Measurements from ENCODE around the gene SLC23A1.

SLC23A1 gene

DNA sequence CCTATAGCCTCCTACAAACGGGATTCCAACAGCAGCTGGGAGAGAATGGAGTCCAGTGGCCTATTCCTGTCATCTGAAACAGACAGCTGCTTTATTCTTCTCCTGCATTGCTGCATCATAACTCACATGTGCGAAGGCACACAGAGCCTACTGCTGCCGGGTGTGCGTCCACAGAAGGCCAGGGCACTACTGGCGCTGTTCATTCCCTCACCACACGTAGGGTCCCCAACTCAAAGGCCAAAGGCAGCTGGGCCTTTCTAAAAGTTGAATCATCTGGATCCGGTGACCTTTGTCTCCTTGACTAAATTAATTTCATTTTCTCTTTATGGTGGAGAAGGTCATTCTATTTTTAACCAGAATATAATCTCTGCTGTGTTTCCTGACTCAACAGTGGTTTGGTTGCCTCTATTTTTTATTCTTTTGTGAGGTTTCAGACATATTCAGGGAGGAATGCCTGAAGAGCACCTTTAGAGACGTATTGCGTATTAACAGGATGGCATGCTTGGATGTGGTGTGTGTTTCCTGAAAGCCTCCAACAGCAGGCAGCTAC lies 31.6 kb upstream of the SLC23A1 start:
- no peak overlapping the region for H2AK5ac ChIP-seq (ENCODE audit: low read depth, low read length)
- peaks cover 0 to 5% of the 10 kb centered on the region in 2 donors for H3K4me1 ChIP-seq (ENCODE audit: control insufficient read depth in 2 of 2, insufficient read depth in 1 of 2, low read depth in 1 of 2, low read length in 2 of 2)
- H2BK15ac ChIP-seq (ENCODE audit: low read length), result no peak overlapping the region
- H3K9me3 ChIP-seq (replicated peaks in 1 of 2; ENCODE audit: control insufficient read depth in 2 of 2, insufficient read depth in 1 of 2, low read depth in 1 of 2, low read length in 2 of 2), result no peaks in the 10 kb centered on the region
- no peak overlapping the region for H3K9ac ChIP-seq (ENCODE audit: low read depth, low read length, poor library complexity)
- H2BK120ac ChIP-seq (ENCODE audit: low read depth, low read length), result no peak overlapping the region
- H3K18ac ChIP-seq (ENCODE audit: low read length), result no peak overlapping the region
- H2AFZ ChIP-seq (ENCODE audit: low read length), result no peak overlapping the region
- H2BK5ac ChIP-seq (ENCODE audit: low read length), result no peak overlapping the region
- H3K27ac ChIP-seq (replicated peaks; ENCODE audit: low read length), result no peak overlapping the region
- H3K14ac ChIP-seq (ENCODE audit: low read length), result no peak overlapping the region
- no peak overlapping the region for H2BK12ac ChIP-seq (ENCODE audit: low read length)
- H3K23ac ChIP-seq (ENCODE audit: low read depth, low read length, poor library complexity), result no peak overlapping the region
- no peak overlapping the region for H3K4ac ChIP-seq (ENCODE audit: low read length)
- peaks cover 20 to 70% of the 10 kb centered on the region in 2 donors for H3K36me3 ChIP-seq (replicated peaks in 1 of 2; ENCODE audit: control insufficient read depth in 2 of 2, insufficient read depth in 2 of 2, low read length in 2 of 2)
- no peaks in the 10 kb centered on the region for H3K79me1 ChIP-seq (ENCODE audit: low read depth, low read length)
- H3K27me3 ChIP-seq (ENCODE audit: control insufficient read depth in 3 of 3, insufficient read depth in 3 of 3, low read depth in 1 of 3, low read length in 3 of 3), result no peaks in the 10 kb centered on the region
- no peak overlapping the region for H4K8ac ChIP-seq (ENCODE audit: low read depth, low read length)
- WGBS, 2 donors (ENCODE audit: extremely low coverage in 2 of 2, insufficient read length in 2 of 2, insufficient replicate concordance in 1 of 2), result no CpG with 5 or more reads among the region's 9 CpGs
- no peak for DNase-seq (ENCODE audit: low spot score)
- no peak overlapping the region for H3K4me2 ChIP-seq (ENCODE audit: insufficient read depth, low read length, poor library complexity, severe bottlenecking)
- H4K91ac ChIP-seq (ENCODE audit: low read depth, low read length, poor library complexity), result no peak overlapping the region
- no peak overlapping the region for H3K4me3 ChIP-seq (ENCODE audit: low read length in 2 of 2)

DNA sequence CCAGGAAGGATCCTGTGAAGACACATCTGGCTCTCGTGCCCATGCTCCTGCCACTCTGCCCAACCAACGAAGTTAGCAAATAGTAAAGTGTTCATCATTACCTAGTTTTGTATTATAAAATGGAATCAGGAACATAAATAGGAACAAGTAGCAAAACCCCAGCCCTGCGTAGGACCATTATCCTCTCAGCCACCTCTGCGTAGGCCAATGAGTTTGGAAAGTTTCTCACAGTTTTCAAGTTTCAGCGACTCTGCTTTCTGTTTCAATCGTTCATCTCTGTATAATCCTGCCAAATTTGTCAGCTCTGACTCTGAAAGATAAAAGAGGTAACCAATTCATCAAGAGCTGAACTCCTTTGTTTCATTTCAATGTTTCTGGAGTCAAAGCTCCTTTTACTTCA lies 30.9 kb upstream of the SLC23A1 start:
- H3K4ac ChIP-seq (ENCODE audit: low read length), result no peak overlapping the region
- H3K4me3 ChIP-seq (ENCODE audit: low read length in 2 of 2), result no peak overlapping the region
- H4K8ac ChIP-seq (ENCODE audit: low read depth, low read length), result no peak overlapping the region
- H3K36me3 ChIP-seq (replicated peaks in 1 of 2; ENCODE audit: control insufficient read depth in 2 of 2, insufficient read depth in 2 of 2, low read length in 2 of 2), result peaks cover 18 to 63% of the 10 kb centered on the region in 2 donors
- H3K14ac ChIP-seq (ENCODE audit: low read length), result no peak overlapping the region
- H3K27me3 ChIP-seq (ENCODE audit: control insufficient read depth in 3 of 3, insufficient read depth in 3 of 3, low read depth in 1 of 3, low read length in 3 of 3), result no peaks in the 10 kb centered on the region
- no peak overlapping the region for H2AFZ ChIP-seq (ENCODE audit: low read length)
- H2BK12ac ChIP-seq (ENCODE audit: low read length), result no peak overlapping the region
- no peak for DNase-seq (ENCODE audit: low spot score)
- no peaks in the 10 kb centered on the region for H3K79me1 ChIP-seq (ENCODE audit: low read depth, low read length)
- H3K23ac ChIP-seq (ENCODE audit: low read depth, low read length, poor library complexity), result no peak overlapping the region
- H3K9ac ChIP-seq (ENCODE audit: low read depth, low read length, poor library complexity), result no peak overlapping the region
- H2BK120ac ChIP-seq (ENCODE audit: low read depth, low read length), result no peak overlapping the region
- no peak overlapping the region for H3K4me2 ChIP-seq (ENCODE audit: insufficient read depth, low read length, poor library complexity, severe bottlenecking)
- no peak overlapping the region for H4K91ac ChIP-seq (ENCODE audit: low read depth, low read length, poor library complexity)
- no CpG with 5 or more reads among the region's 6 CpGs for WGBS, 2 donors (ENCODE audit: extremely low coverage in 2 of 2, insufficient read length in 2 of 2, insufficient replicate concordance in 1 of 2)
- no peaks in the 10 kb centered on the region for H3K9me3 ChIP-seq (replicated peaks in 1 of 2; ENCODE audit: control insufficient read depth in 2 of 2, insufficient read depth in 1 of 2, low read depth in 1 of 2, low read length in 2 of 2)
- H3K27ac ChIP-seq (replicated peaks; ENCODE audit: low read length), result no peak overlapping the region
- H2BK15ac ChIP-seq (ENCODE audit: low read length), result no peak overlapping the region
- H2AK5ac ChIP-seq (ENCODE audit: low read depth, low read length), result no peak overlapping the region
- H2BK5ac ChIP-seq (ENCODE audit: low read length), result no peak overlapping the region
- H3K4me1 ChIP-seq (ENCODE audit: control insufficient read depth in 2 of 2, insufficient read depth in 1 of 2, low read depth in 1 of 2, low read length in 2 of 2), result no peaks in the 10 kb centered on the region
- no peak overlapping the region for H3K18ac ChIP-seq (ENCODE audit: low read length)

DNA sequence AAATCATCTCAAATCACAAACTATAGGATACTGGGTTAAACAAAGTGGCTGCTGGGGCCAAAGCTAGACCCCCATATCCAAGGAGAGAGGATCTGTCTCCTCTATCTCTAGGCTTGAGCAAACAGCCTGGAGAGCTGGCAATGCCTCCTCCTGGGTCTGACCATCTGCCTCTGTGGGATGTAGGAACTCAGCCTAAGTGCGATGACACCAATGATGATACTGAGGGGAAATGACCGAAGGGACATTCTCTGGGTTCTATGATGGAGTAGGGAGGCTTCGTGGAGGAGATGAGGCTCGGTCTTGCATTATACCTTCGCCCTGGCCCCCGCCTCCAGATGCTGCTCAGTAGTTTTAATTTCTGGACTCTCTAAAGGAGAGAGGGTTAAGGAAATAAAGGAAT lies 30.1 kb upstream of the SLC23A1 start:
- no peak overlapping the region for H3K18ac ChIP-seq (ENCODE audit: low read length)
- no CpG with 5 or more reads among the region's 6 CpGs for WGBS, 2 donors (ENCODE audit: extremely low coverage in 2 of 2, insufficient read length in 2 of 2, insufficient replicate concordance in 1 of 2)
- H2AK5ac ChIP-seq (ENCODE audit: low read depth, low read length), result no peak overlapping the region

DNA sequence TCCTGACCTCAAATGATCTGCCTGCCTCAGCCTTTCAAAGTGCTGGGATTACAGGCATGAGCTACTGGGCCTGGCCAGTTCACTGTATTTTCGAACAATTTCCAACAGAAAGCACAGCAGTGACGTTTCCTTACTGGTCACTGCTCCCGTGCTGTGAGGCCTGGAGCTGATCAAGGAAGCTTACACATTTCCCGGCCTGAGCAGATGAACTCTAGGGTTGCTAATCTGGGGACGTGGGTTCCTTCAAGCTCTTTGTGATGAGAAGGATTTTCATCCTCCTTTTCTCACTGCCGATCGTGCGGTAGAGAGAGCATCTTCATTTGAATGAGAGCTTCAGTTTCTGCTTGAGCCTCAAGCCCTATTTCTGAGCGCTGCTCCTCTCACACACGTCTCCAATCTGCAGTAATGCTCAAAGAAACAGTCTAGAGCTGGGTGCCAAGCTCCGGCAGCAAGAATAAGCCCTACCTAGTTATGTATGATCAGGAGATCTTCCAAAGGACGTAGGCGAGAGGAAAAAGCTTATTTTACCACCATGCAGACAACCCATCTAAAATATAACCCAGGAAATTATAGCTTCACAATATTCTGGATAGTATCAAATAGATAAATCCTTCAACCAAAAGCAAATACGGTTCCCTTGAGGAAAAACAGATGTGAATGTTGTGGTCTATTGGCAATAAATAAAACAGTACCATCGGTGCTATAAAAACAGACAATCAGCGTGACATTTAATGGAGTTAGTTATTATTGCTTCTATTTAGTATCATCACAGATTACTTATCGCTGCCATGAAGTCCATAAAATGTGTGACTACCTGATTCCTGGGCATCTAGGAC lies 28.1 kb upstream of the SLC23A1 start:
- Histone ChIP-seq H3K9me3 (replicated peaks in 1 of 2; ENCODE audit: control insufficient read depth in 2 of 2, insufficient read depth in 1 of 2, low read depth in 1 of 2, low read length in 2 of 2) (no peaks in the 10 kb centered on the region), H2BK12ac (ENCODE audit: low read length) (no peak overlapping the region), H2BK5ac (ENCODE audit: low read length) (no peak overlapping the region), H3K36me3 (replicated peaks in 1 of 2; ENCODE audit: control insufficient read depth in 2 of 2, insufficient read depth in 2 of 2, low read length in 2 of 2) (peaks cover 10 to 40% of the 10 kb centered on the region in 2 donors), H2BK15ac (ENCODE audit: low read length) (no peak overlapping the region), H3K14ac (ENCODE audit: low read length) (no peak overlapping the region), H3K4me1 (ENCODE audit: control insufficient read depth in 2 of 2, insufficient read depth in 1 of 2, low read depth in 1 of 2, low read length in 2 of 2) (no peaks in the 10 kb centered on the region), H3K4me3 (ENCODE audit: low read length in 2 of 2) (no peak overlapping the region), H3K4me2 (ENCODE audit: insufficient read depth, low read length, poor library complexity, severe bottlenecking) (no peak overlapping the region), H2AK5ac (ENCODE audit: low read depth, low read length) (no peak overlapping the region), H3K23ac (ENCODE audit: low read depth, low read length, poor library complexity) (no peak overlapping the region), H3K27me3 (ENCODE audit: control insufficient read depth in 3 of 3, insufficient read depth in 3 of 3, low read depth in 1 of 3, low read length in 3 of 3) (no peaks in the 10 kb centered on the region), H4K91ac (ENCODE audit: low read depth, low read length, poor library complexity) (no peak overlapping the region), H4K8ac (ENCODE audit: low read depth, low read length) (no peak overlapping the region), H3K4ac (ENCODE audit: low read length) (no peak overlapping the region), H3K9ac (ENCODE audit: low read depth, low read length, poor library complexity) (no peak overlapping the region), H3K79me1 (ENCODE audit: low read depth, low read length) (no peaks in the 10 kb centered on the region), H2AFZ (ENCODE audit: low read length) (no peak overlapping the region), H3K27ac (replicated peaks; ENCODE audit: low read length) (no peak overlapping the region), H3K18ac (ENCODE audit: low read length) (no peak overlapping the region), H2BK120ac (ENCODE audit: low read depth, low read length) (no peak overlapping the region)
- DNase-seq (ENCODE audit: low spot score), result no peak
- no CpG with 5 or more reads among the region's 17 CpGs for WGBS, 2 donors (ENCODE audit: extremely low coverage in 2 of 2, insufficient read length in 2 of 2, insufficient replicate concordance in 1 of 2)

More for the DNA sequence above, 30.1 kb upstream of the SLC23A1 start:
- no peak for DNase-seq (ENCODE audit: low spot score)
- no peak overlapping the region for H3K4me2 ChIP-seq (ENCODE audit: insufficient read depth, low read length, poor library complexity, severe bottlenecking)
- no peak overlapping the region for H3K23ac ChIP-seq (ENCODE audit: low read depth, low read length, poor library complexity)
- no peak overlapping the region for H3K4me3 ChIP-seq (ENCODE audit: low read length in 2 of 2)
- H3K9me3 ChIP-seq (replicated peaks in 1 of 2; ENCODE audit: control insufficient read depth in 2 of 2, insufficient read depth in 1 of 2, low read depth in 1 of 2, low read length in 2 of 2), result no peaks in the 10 kb centered on the region
- H2BK15ac ChIP-seq (ENCODE audit: low read length), result no peak overlapping the region
- no peak overlapping the region for H2BK5ac ChIP-seq (ENCODE audit: low read length)
- H3K27ac ChIP-seq (replicated peaks; ENCODE audit: low read length), result no peak overlapping the region
- H2BK12ac ChIP-seq (ENCODE audit: low read length), result no peak overlapping the region
- H2AFZ ChIP-seq (ENCODE audit: low read length), result no peak overlapping the region
- H3K9ac ChIP-seq (ENCODE audit: low read depth, low read length, poor library complexity), result no peak overlapping the region
- no peak overlapping the region for H2BK120ac ChIP-seq (ENCODE audit: low read depth, low read length)
- no peaks in the 10 kb centered on the region for H3K79me1 ChIP-seq (ENCODE audit: low read depth, low read length)
- H3K4me1 ChIP-seq (ENCODE audit: control insufficient read depth in 2 of 2, insufficient read depth in 1 of 2, low read depth in 1 of 2, low read length in 2 of 2), result no peaks in the 10 kb centered on the region
- H3K4ac ChIP-seq (ENCODE audit: low read length), result no peak overlapping the region
- peaks cover 18 to 55% of the 10 kb centered on the region in 2 donors for H3K36me3 ChIP-seq (replicated peaks in 1 of 2; ENCODE audit: control insufficient read depth in 2 of 2, insufficient read depth in 2 of 2, low read length in 2 of 2)
- H4K8ac ChIP-seq (ENCODE audit: low read depth, low read length), result no peak overlapping the region
- no peak overlapping the region for H3K14ac ChIP-seq (ENCODE audit: low read length)
- no peak overlapping the region for H4K91ac ChIP-seq (ENCODE audit: low read depth, low read length, poor library complexity)
- no peaks in the 10 kb centered on the region for H3K27me3 ChIP-seq (ENCODE audit: control insufficient read depth in 3 of 3, insufficient read depth in 3 of 3, low read depth in 1 of 3, low read length in 3 of 3)
